Activated gamma-delta T cell treated with anti-CD3 and anti-CD28 coated beads, Interleukin-2, amount 50 U/mL, for 16 hours (primary cell): Measurements from ENCODE around the gene TGFBR3.

Experiments used
- DNase-seq: peaks from one replicate; pipeline ENCODE4 v3.0.0-alpha.2; 2020; ENCODE audit warnings: low read depth

TGFBR3 gene

GRCh38 chr1:91885716-91886506 lies at the start of gene TGFBR3:
Gene TGFBR3 (minus strand): TSS chr1:91886151. CDS start chr1:91861531, 24,620 bp downstream.
- peak; percentile 63 for DNase-seq

GRCh38 chr1:91929250-91929649 lies 43.3 kb upstream of the TGFBR3 start:
- no peak for DNase-seq

- no peak for DNase-seq
Measured at GRCh38 chr1:91928026-91928425, 42.1 kb upstream of the TGFBR3 start.

- DNase-seq, result no peak
Measured at GRCh38 chr1:91925644-91926435, 39.9 kb upstream of the TGFBR3 start.

GRCh38 chr1:91924146-91924545 lies 38.2 kb upstream of the TGFBR3 start:
- DNase-seq, result no peak

GRCh38 chr1:91919962-91920361 lies 34.0 kb upstream of the TGFBR3 start:
- no peak for DNase-seq

GRCh38 chr1:91916811-91917460 lies 31.0 kb upstream of the TGFBR3 start:
- no peak for DNase-seq

- no peak for DNase-seq
Measured at GRCh38 chr1:91916046-91916445, 30.1 kb upstream of the TGFBR3 start.

- DNase-seq, result no peak
Measured at GRCh38 chr1:91913018-91913417, 27.1 kb upstream of the TGFBR3 start.

GRCh38 chr1:91912266-91912665 lies 26.3 kb upstream of the TGFBR3 start:
- DNase-seq, result no peak

GRCh38 chr1:91901231-91901630 lies 15.3 kb upstream of the TGFBR3 start:
- no peak for DNase-seq

- no peak for DNase-seq
Measured at GRCh38 chr1:91900562-91900961, 14.6 kb upstream of the TGFBR3 start.

- no peak for DNase-seq
Measured at GRCh38 chr1:91897016-91897415, 11.1 kb upstream of the TGFBR3 start.

GRCh38 chr1:91895832-91896556 lies 10.0 kb upstream of the TGFBR3 start:
- no peak for DNase-seq

GRCh38 chr1:91894036-91894761 lies 8.2 kb upstream of the TGFBR3 start:
- DNase-seq, result no peak

GRCh38 chr1:91891969-91892368 lies 6.0 kb upstream of the TGFBR3 start:
- no peak for DNase-seq

- no peak for DNase-seq
Measured at GRCh38 chr1:91891454-91891853, 5.5 kb upstream of the TGFBR3 start.

- DNase-seq, result no peak
Measured at GRCh38 chr1:91889717-91890459, 3.9 kb upstream of the TGFBR3 start.

GRCh38 chr1:91885213-91885715 lies 687 bp downstream of the TGFBR3 start:
- no peak for DNase-seq

GRCh38 chr1:91884459-91885212 lies 1.3 kb downstream of the TGFBR3 start:
- no peak for DNase-seq
